NB4 (cell line): Measurements from ENCODE around the gene ZNF135.

Experiments
- CTCF ChIP-seq: IDR thresholded peaks from one replicate; pipeline ENCODE4 v1.5.1; 2012; ENCODE audit warnings: low read depth, low read length
- POLR2A ChIP-seq: IDR thresholded peaks from 2 replicates; pipeline ENCODE4 v1.6.1; 2011; ENCODE audit warnings: mild to moderate bottlenecking; ENCODE audit not compliant: insufficient read length; ENCODE audit errors: extremely low read depth

- TF ChIP-seq POLR2A (no peak), CTCF (no peak)
Observed at GRCh38 chr19:58097781-58098681, 38.9 kb downstream of the ZNF135 start, which contains the start of gene ZSCAN18.
